Stimulated activated CD8-positive, alpha-beta memory T cell treated with anti-CD3 and anti-CD28 coated beads, Interleukin-12 subunit alpha, Interleukin-12 subunit beta, amount 100 ng/mL, for 4 hours (primary cell): ENCODE measurements around the gene FAM217A.

Experiments
- DNase-seq: peaks from one replicate; pipeline ENCODE4 v3.0.0-alpha.2; 2020; ENCODE audit warnings: low read depth

Gene FAM217A

GRCh38 chr6:4021133-4021853, 57.6 kb downstream of the FAM217A start:
- DNase-seq, result peak; percentile 76

GRCh38 chr6:4020822-4021132, 58.2 kb downstream of the FAM217A start:
- no peak for DNase-seq

GRCh38 chr6:4018924-4019236, 60.1 kb downstream of the FAM217A start:
- DNase-seq, result no peak
